Glutamatergic neuron (in vitro differentiated cells): ENCODE data around the gene TSSC4. TPM values are rescaled to one million over a fixed set of nuclear protein-coding genes. Genes with fewer than 3 reads are reported as not detected.
A peak's percentile ranks its signal among the peaks of the same experiment; 100 is the strongest.

ENCODE experiments used
- DNase-seq: peaks from one replicate; pipeline ENCODE4 v3.0.0; 2022
- H3K27ac Mint-ChIP-seq: one replicate; pipeline ENCODE4 v1.8.0; 2020; ENCODE audit warnings: mild to moderate bottlenecking, mixed read lengths, inconsistent platforms; ENCODE audit not compliant: unreplicated experiment
- H3K27me3 Mint-ChIP-seq: one replicate; pipeline ENCODE4 v1.8.0; 2020; ENCODE audit warnings: mild to moderate bottlenecking, moderate library complexity, mixed read lengths, inconsistent platforms; ENCODE audit not compliant: unreplicated experiment
- H3K36me3 Mint-ChIP-seq: one replicate; pipeline ENCODE4 v1.8.0; 2020; ENCODE audit warnings: mild to moderate bottlenecking, mixed read lengths, inconsistent platforms; ENCODE audit not compliant: unreplicated experiment
- H3K4me1 Mint-ChIP-seq: one replicate; pipeline ENCODE4 v1.8.0; 2020; ENCODE audit warnings: mild to moderate bottlenecking, low read depth, mixed read lengths, inconsistent platforms; ENCODE audit not compliant: unreplicated experiment
- H3K4me3 Mint-ChIP-seq: one replicate; pipeline ENCODE4 v1.8.0; 2020; ENCODE audit warnings: mild to moderate bottlenecking, mixed read lengths, inconsistent platforms; ENCODE audit not compliant: unreplicated experiment
- H3K9me3 Mint-ChIP-seq: one replicate; pipeline ENCODE4 v1.8.0; 2020; ENCODE audit warnings: mild to moderate bottlenecking, moderate library complexity, mixed read lengths, inconsistent platforms; ENCODE audit not compliant: unreplicated experiment
- total RNA-seq: library from RNA; stranded (reverse); fragmentation: NEBNext Ultra II Directional; extraction: Animal tissue kit (Norgen Biotek cat#: 25700); gene quantifications from one replicate; pipeline ENCODE4 v1.2.1, GENCODE V29; 2021; ENCODE audit not compliant: unreplicated experiment
- TF ChIP-seq, protein P1 (sequence below): fragments of 200-600 bp; sonication (generic); IDR thresholded peaks from one replicate; pipeline ENCODE4 v1.5.0; 2021; ENCODE audit not compliant: partially characterized antibody, unreplicated experiment

The TSSC4 gene
- total RNA-seq, 1 donor from 2014 or later: 49.7 TPM

DNA sequence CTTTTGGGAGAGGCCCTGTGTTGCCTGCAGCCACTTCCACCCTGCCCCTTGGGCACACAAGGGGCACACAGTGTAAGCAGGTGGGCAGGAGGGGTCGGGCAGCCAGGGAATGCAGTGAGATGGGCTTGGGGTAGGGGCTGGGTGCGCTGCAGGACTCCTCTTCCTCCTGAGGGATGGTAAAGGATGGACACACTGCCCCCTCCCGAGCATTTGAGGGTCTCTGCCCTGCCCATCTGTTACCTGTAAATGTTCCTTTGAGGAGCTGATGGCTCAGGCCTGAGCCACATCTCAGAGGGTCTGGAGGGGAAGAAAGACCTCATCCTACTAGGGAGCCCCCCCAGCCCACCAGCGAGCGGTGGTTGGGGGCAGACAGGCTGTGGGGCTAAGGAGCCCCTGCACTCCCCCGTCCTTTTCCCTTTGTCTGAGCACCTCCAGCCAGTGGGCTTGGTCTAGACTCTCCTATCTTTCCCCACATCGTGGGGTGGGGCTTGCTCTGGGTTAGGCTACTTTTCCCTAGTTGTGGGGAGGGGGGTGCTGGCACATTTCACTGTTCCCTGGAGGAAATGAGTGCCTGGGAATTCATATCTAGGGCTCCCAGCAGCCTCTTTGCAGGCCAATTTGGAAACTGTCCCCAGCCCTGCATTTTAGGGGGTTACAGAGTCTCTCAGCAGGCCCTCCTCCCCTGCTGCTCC, 1.7 kb upstream of the TSSC4 start:
- peaks cover 6% of the 10 kb centered on the region for H3K27me3 Mint-ChIP-seq
- H3K4me3 Mint-ChIP-seq: peak overlapping the region; percentile 79
- peaks cover 5% of the 10 kb centered on the region for H3K4me1 Mint-ChIP-seq
- no peaks in the 10 kb centered on the region for H3K36me3 Mint-ChIP-seq
- peak overlapping the region; percentile 64 for H3K27ac Mint-ChIP-seq
- DNase-seq: no peak
- H3K9me3 Mint-ChIP-seq: peaks cover 5% of the 10 kb centered on the region
- TF ChIP-seq, protein P1, sequence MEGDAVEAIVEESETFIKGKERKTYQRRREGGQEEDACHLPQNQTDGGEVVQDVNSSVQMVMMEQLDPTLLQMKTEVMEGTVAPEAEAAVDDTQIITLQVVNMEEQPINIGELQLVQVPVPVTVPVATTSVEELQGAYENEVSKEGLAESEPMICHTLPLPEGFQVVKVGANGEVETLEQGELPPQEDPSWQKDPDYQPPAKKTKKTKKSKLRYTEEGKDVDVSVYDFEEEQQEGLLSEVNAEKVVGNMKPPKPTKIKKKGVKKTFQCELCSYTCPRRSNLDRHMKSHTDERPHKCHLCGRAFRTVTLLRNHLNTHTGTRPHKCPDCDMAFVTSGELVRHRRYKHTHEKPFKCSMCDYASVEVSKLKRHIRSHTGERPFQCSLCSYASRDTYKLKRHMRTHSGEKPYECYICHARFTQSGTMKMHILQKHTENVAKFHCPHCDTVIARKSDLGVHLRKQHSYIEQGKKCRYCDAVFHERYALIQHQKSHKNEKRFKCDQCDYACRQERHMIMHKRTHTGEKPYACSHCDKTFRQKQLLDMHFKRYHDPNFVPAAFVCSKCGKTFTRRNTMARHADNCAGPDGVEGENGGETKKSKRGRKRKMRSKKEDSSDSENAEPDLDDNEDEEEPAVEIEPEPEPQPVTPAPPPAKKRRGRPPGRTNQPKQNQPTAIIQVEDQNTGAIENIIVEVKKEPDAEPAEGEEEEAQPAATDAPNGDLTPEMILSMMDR: no peak

DNA sequence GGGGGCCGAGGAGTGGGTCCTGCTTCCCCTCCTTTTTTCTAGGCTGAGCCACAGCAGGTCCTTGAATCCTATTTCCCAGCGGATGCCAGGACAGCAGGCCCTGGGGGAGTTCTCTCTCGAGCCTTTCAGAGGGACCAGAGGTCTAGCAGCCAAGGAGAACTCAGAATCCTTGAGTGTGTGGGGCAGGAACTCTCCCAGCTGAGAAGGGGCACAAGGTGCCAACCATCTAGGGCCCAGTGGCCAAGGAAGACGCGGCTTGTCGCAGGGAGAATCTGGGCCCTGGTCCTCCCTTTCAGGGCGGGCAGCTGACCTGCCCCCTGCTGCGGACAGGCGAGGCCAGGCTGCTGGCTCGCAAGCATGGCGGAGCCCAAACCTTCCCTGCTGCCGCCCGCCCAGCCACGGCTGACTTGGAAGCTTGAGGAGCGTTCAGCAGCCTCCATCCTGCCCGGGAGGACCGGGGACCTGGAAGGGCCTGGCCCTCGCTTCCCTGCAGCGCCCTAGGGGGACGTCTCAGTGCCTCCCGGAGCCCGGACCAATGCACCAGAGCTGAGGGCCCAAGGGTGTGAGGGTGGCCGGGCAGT, 972 bp upstream of the TSSC4 start:
- peaks cover 6% of the 10 kb centered on the region for H3K27me3 Mint-ChIP-seq
- TF ChIP-seq, protein P1: no peak
- no peaks in the 10 kb centered on the region for H3K36me3 Mint-ChIP-seq

DNA sequence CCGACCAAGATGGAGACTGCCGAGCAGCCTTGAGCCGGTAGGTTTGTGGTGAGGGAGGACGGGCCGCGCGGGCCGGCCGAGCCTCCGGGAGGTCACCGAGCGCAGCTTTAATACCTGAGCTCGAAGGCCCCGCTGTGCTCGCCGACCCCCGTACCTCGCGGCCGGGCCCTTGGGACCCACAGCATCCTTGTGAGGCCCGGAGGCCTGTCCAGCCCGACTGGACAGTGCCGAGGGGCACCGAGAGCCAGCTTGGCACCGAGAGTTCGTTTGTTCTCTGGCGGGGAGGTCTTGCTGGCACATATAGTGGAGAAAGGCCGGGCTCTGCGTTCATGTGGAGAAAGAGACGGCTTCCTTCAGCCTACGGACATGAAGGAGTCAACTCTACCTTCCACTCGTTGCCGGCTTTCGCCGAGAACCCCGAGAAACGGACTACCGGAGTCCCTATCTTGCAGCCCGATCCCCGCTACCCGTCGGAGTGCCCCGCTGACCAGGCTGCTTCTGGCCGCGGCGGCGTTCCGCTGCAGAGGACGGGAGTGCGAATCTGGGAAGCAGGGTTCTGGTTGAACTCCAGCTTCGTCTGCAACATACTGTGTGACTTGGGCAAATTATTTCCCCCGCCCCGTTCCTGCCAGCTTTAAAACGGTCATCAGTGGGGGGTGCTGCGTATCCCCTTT, 349 bp downstream of the TSSC4 start:
- H3K27me3 Mint-ChIP-seq: peaks cover 6% of the 10 kb centered on the region
- H3K4me3 Mint-ChIP-seq: peak overlapping the region; percentile 92
- no peak for DNase-seq
- peaks cover 5% of the 10 kb centered on the region for H3K9me3 Mint-ChIP-seq
- peak overlapping the region; percentile 64 for H3K27ac Mint-ChIP-seq
- peaks cover 5% of the 10 kb centered on the region for H3K4me1 Mint-ChIP-seq
- H3K36me3 Mint-ChIP-seq: no peaks in the 10 kb centered on the region
- TF ChIP-seq, protein P1: no peak

More for the DNA sequence above, 972 bp upstream of the TSSC4 start:
- H3K4me1 Mint-ChIP-seq: peaks cover 5% of the 10 kb centered on the region
- H3K4me3 Mint-ChIP-seq: peak overlapping the region; percentile 79
- H3K27ac Mint-ChIP-seq: peak overlapping the region; percentile 64
- H3K9me3 Mint-ChIP-seq: peaks cover 5% of the 10 kb centered on the region
- DNase-seq: no peak

DNA sequence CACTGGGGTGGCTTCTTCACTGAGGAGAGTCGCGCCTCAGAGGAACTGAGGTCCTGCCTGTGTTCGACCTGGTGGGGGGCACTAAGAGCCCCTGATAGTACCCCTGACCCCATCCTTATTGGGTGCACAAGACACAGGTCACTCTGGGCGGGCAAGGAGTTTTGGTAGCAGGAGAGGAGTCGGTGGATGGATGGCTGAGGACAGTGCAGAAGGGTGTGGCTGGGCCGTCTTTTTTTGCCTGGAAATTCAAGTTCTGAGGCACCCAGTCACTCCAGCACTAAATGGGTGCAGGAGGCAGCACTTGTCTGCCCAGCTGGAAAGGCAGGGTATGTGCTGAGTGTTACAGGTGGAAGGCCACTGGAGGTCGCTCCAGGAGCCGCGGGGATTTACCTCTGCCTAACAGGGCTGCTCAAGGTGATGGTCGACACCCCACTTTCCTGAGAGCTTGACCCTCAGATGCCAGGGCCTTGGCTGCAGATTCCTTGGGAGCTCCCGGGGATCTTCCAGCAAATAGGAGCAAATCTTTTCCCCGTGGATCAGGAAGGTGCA, 960 bp downstream of the TSSC4 start:
- Mint-ChIP-seq H3K4me3 (peak overlapping the region; percentile 92), H3K27me3 (peaks cover 7% of the 10 kb centered on the region), H3K27ac (peak overlapping the region; percentile 28), H3K36me3 (no peaks in the 10 kb centered on the region), H3K4me1 (peaks cover 5% of the 10 kb centered on the region), H3K9me3 (peaks cover 6% of the 10 kb centered on the region)
- no peak for DNase-seq
- TF ChIP-seq, protein P1: no peak

DNA sequence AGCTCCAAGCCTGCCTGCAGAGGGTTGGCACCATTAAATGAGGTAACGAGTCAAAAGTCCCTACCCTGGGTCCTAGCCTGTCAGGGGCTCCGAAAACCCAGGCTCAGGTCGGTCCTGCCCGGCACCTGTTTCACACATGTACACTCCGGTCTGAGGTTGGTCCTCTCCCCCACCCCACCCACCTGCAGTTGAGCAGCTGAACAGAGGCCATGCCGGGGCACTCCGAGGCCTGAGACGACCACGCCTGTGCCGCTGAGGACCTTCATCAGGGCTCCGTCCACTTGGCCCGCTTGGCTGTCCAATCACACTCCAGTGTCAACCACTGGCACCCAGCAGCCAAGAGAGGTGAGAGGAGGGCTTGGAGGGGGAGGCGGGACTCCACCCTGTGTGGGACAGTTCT, 1.6 kb downstream of the TSSC4 start:
- DNase-seq: no peak
- H3K4me3 Mint-ChIP-seq: peak overlapping the region; percentile 92
- H3K36me3 Mint-ChIP-seq: no peaks in the 10 kb centered on the region
- H3K27ac Mint-ChIP-seq: no peak overlapping the region
- peaks cover 5% of the 10 kb centered on the region for H3K9me3 Mint-ChIP-seq
- H3K27me3 Mint-ChIP-seq: peaks cover 8% of the 10 kb centered on the region
- peaks cover 5% of the 10 kb centered on the region for H3K4me1 Mint-ChIP-seq
- TF ChIP-seq, protein P1: no peak
